Trophoblast cell (in vitro differentiated cells and primary cell): ENCODE data around the gene EEF1A2.

Source experiments
- DNase-seq, 2 donors: peaks; one replicate each; pipeline ENCODE4 v3.0.0-alpha.2; 2016
- H2AFZ ChIP-seq: 2 replicates; pipeline ENCODE4 v1.6.1; 2013; ENCODE audit warnings: low read length, moderate library complexity, mild to moderate bottlenecking; ENCODE audit not compliant: insufficient read depth, poor library complexity
- H2AK5ac ChIP-seq: 2 replicates; pipeline ENCODE4 v1.6.1; 2013; ENCODE audit warnings: mild to moderate bottlenecking, low read length
- H2BK120ac ChIP-seq: 2 replicates; pipeline ENCODE4 v1.6.1; 2013; ENCODE audit warnings: low read length, mild to moderate bottlenecking, moderate library complexity; ENCODE audit not compliant: insufficient read depth, poor library complexity
- H2BK12ac ChIP-seq: 2 replicates; pipeline ENCODE4 v1.6.1; 2013; ENCODE audit warnings: mild to moderate bottlenecking, low read length, moderate library complexity
- H2BK5ac ChIP-seq: 2 replicates; pipeline ENCODE4 v1.6.1; 2013; ENCODE audit warnings: low read length, low read depth, moderate library complexity, mild to moderate bottlenecking; ENCODE audit not compliant: poor library complexity
- H3K14ac ChIP-seq: 2 replicates; pipeline ENCODE4 v1.6.1; 2013; ENCODE audit warnings: mild to moderate bottlenecking, low read length
- H3K18ac ChIP-seq: 2 replicates; pipeline ENCODE4 v1.6.1; 2013; ENCODE audit warnings: mild to moderate bottlenecking, low read length
- H3K23ac ChIP-seq: 2 replicates; pipeline ENCODE4 v1.6.1; 2013; ENCODE audit warnings: low read length
- H3K27ac ChIP-seq: 2 replicates; pipeline ENCODE4 v1.5.1; 2013; ENCODE audit warnings: low read depth, mild to moderate bottlenecking, inconsistent platforms, low read length, moderate library complexity
- H3K27me3 ChIP-seq: 2 replicates; pipeline ENCODE4 v1.6.1; 2013; ENCODE audit warnings: inconsistent platforms, mild to moderate bottlenecking, low read length, moderate library complexity; ENCODE audit not compliant: insufficient read depth
- H3K36me3 ChIP-seq, 2 experiments: 1 replicate in 1 of 2; 2 replicates in 1 of 2; pipeline ENCODE4 v1.6.1; 2013; ENCODE audit warnings: low read length in 2 of 2, mild to moderate bottlenecking in 2 of 2, moderate library complexity in 1 of 2; ENCODE audit not compliant: insufficient read depth in 2 of 2, control insufficient read depth in 1 of 2
- H3K4ac ChIP-seq: 2 replicates; pipeline ENCODE4 v1.6.1; 2013; ENCODE audit warnings: low read depth, mild to moderate bottlenecking, low read length, moderate library complexity
- H3K4me1 ChIP-seq, 2 experiments: 1 replicate in 1 of 2; 2 replicates in 1 of 2; pipeline ENCODE4 v1.6.1; 2013; ENCODE audit warnings: low read length in 2 of 2, mild to moderate bottlenecking in 2 of 2, moderate library complexity in 1 of 2; ENCODE audit not compliant: insufficient read depth in 2 of 2, control insufficient read depth in 1 of 2
- H3K4me2 ChIP-seq: 2 replicates; pipeline ENCODE4 v1.6.1; 2013; ENCODE audit warnings: inconsistent platforms, mild to moderate bottlenecking, low read length, moderate library complexity
- H3K4me3 ChIP-seq: 2 replicates; pipeline ENCODE4 v1.5.1; 2013; ENCODE audit warnings: mild to moderate bottlenecking, low read depth, low read length, inconsistent platforms
- H3K79me1 ChIP-seq: one replicate; pipeline ENCODE4 v1.6.1; 2013; ENCODE audit warnings: low read length
- H3K79me2 ChIP-seq: 2 replicates; pipeline ENCODE4 v1.6.1; 2013; ENCODE audit warnings: low read length, mild to moderate bottlenecking; ENCODE audit not compliant: control insufficient read depth, insufficient read depth, poor library complexity
- H3K9ac ChIP-seq: 2 replicates; pipeline ENCODE4 v1.6.1; 2013; ENCODE audit warnings: mild to moderate bottlenecking, low read length
- H3K9me3 ChIP-seq: 2 replicates; pipeline ENCODE4 v1.6.1; 2013; ENCODE audit warnings: low read depth, mild to moderate bottlenecking, control low read depth, inconsistent platforms, low read length; ENCODE audit not compliant: insufficient read depth
- H4K12ac ChIP-seq: 2 replicates; pipeline ENCODE4 v1.6.1; 2013; ENCODE audit warnings: low read depth, mild to moderate bottlenecking, low read length, moderate library complexity
- H4K8ac ChIP-seq: 2 replicates; pipeline ENCODE4 v1.6.1; 2013; ENCODE audit warnings: low read depth, mild to moderate bottlenecking, low read length, moderate library complexity
- H4K91ac ChIP-seq: one replicate; pipeline ENCODE4 v1.6.1; 2013; ENCODE audit warnings: low read depth, mild to moderate bottlenecking, low read length, moderate library complexity
- WGBS: extraction: QIAGEN DNeasy Blood & Tissue Kit; methylation state at CpG from one replicate; pipeline ENCODE4 v1.1.7; 2013; ENCODE audit warnings: missing lambda C conversion rate; ENCODE audit not compliant: insufficient read length, insufficient coverage; ENCODE audit errors: extremely low coverage; 5-methylcytosine and 5-hydroxymethylcytosine counted together

The EEF1A2 gene

GRCh38 chr20:63465380-63466249 lies 33.3 kb downstream of the EEF1A2 start:
- no peak overlapping the region for H3K14ac ChIP-seq
- H3K4me3 ChIP-seq = no peak overlapping the region
- H3K4ac ChIP-seq = no peak overlapping the region

GRCh38 chr20:63464289-63464635 lies 34.6 kb downstream of the EEF1A2 start:
- no peak overlapping the region for H3K18ac ChIP-seq
- no peaks in the 10 kb centered on the region for H3K27me3 ChIP-seq
- no peak overlapping the region for H4K12ac ChIP-seq
- no peak overlapping the region for H3K27ac ChIP-seq
- H2BK5ac ChIP-seq = no peak overlapping the region
- no peak overlapping the region for H3K4me3 ChIP-seq
- no peaks in the 10 kb centered on the region for H3K79me2 ChIP-seq
- H3K4me2 ChIP-seq = no peak overlapping the region
- H4K8ac ChIP-seq = no peak overlapping the region
- no peak overlapping the region for H3K23ac ChIP-seq
- no peak overlapping the region for H3K9ac ChIP-seq
- no peaks in the 10 kb centered on the region for H3K4me1 ChIP-seq
- H3K4ac ChIP-seq = no peak overlapping the region
- H3K9me3 ChIP-seq = peaks cover 1% of the 10 kb centered on the region
- H2AK5ac ChIP-seq = no peak overlapping the region
- no peak overlapping the region for H4K91ac ChIP-seq
- no peaks in the 10 kb centered on the region for H3K36me3 ChIP-seq
- no peak for DNase-seq
- no peak overlapping the region for H2BK12ac ChIP-seq
- H3K14ac ChIP-seq = no peak overlapping the region
- WGBS = no CpG with 5 or more reads among the region's 12 CpGs
- H2BK120ac ChIP-seq = no peak overlapping the region
- no peaks in the 10 kb centered on the region for H3K79me1 ChIP-seq
- no peak overlapping the region for H2AFZ ChIP-seq

More at GRCh38 chr20:63465380-63466249, 33.3 kb downstream of the EEF1A2 start:
- Histone ChIP-seq H3K9ac (no peak overlapping the region), H3K23ac (no peak overlapping the region), H2BK120ac (no peak overlapping the region), H2AK5ac (no peak overlapping the region), H3K9me3 (peaks cover 1% of the 10 kb centered on the region), H2BK12ac (no peak overlapping the region), H4K8ac (no peak overlapping the region), H4K91ac (no peak overlapping the region), H3K4me2 (no peak overlapping the region), H3K79me2 (no peaks in the 10 kb centered on the region), H3K18ac (no peak overlapping the region), H2BK5ac (no peak overlapping the region), H3K4me1 (no peaks in the 10 kb centered on the region), H3K79me1 (no peaks in the 10 kb centered on the region), H3K27ac (no peak overlapping the region), H4K12ac (no peak overlapping the region), H2AFZ (no peak overlapping the region), H3K36me3 (no peaks in the 10 kb centered on the region), H3K27me3 (peaks cover 5% of the 10 kb centered on the region)
- no peak for DNase-seq
- no CpG with 5 or more reads among the region's 56 CpGs for WGBS

DNA sequence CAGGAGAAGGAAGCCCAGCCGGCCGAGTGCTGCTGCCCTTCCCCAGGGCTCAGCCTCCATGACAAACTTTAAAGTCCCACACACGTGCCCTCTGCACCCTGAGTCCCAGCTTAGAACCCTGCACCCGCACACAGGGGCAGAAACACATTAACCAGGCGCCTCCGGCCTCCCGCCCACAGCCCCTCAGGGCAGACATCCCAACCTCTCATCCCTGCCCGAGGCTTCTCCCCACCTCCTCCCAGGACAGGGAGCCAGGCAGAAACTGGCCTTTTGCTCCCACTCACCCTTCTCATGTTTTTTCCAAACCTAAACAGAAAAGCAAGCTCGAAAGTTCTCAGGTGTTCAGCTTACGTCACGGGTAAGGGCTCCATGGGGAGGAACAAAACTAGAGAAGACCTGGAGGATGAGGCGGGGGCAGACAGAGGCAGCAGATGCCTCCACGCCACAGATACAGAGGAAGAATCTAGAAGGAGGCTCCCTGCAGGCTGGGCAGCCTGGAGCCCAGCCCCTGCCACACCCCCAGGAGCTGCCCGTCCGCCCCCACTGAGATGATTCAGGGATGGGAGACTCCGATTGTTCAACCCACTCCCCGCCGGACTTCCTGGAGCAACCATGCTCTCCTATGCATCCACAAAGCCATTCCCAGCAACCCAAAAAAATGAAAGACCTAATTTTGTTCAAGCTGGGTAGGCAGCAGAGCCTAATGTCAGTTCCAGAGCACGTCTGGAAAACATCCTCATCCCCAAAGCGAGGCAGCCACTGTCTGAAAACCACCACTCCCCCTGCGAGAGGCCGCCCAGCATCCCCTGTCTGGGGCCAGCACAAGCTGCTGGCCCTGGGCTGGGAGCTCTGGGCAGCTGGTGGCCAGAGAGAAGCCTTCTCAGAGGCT lies 35.2 kb downstream of the EEF1A2 start:
- H3K4me1 ChIP-seq = no peaks in the 10 kb centered on the region

GRCh38 chr20:63462244-63462643 lies 36.6 kb downstream of the EEF1A2 start:
- no peak overlapping the region for H3K27ac ChIP-seq
- peaks cover 1% of the 10 kb centered on the region for H3K9me3 ChIP-seq
- no peak overlapping the region for H3K14ac ChIP-seq
- no peak overlapping the region for H3K9ac ChIP-seq
- H4K91ac ChIP-seq = no peak overlapping the region
- no peak overlapping the region for H4K12ac ChIP-seq
- H3K27me3 ChIP-seq = no peaks in the 10 kb centered on the region
- no peak overlapping the region for H2AFZ ChIP-seq
- no peak overlapping the region for H2BK5ac ChIP-seq
- H3K79me1 ChIP-seq = no peaks in the 10 kb centered on the region
- no peak overlapping the region for H3K4me2 ChIP-seq
- H2AK5ac ChIP-seq = no peak overlapping the region
- no peaks in the 10 kb centered on the region for H3K36me3 ChIP-seq
- no peak overlapping the region for H4K8ac ChIP-seq
- no peaks in the 10 kb centered on the region for H3K79me2 ChIP-seq
- DNase-seq = no peak
- no peak overlapping the region for H3K4me3 ChIP-seq
- no peak overlapping the region for H3K18ac ChIP-seq
- no peak overlapping the region for H2BK12ac ChIP-seq
- H3K23ac ChIP-seq = no peak overlapping the region
- no peaks in the 10 kb centered on the region for H3K4me1 ChIP-seq
- no peak overlapping the region for H3K4ac ChIP-seq
- no CpG with 5 or more reads among the region's 2 CpGs for WGBS
- H2BK120ac ChIP-seq = no peak overlapping the region

More for the DNA sequence above, 35.2 kb downstream of the EEF1A2 start:
- H2AFZ ChIP-seq = no peak overlapping the region
- WGBS = no CpG with 5 or more reads among the region's 22 CpGs
- no peak overlapping the region for H3K9ac ChIP-seq
- no peaks in the 10 kb centered on the region for H3K27me3 ChIP-seq
- no peak overlapping the region for H2BK5ac ChIP-seq
- H3K79me1 ChIP-seq = no peaks in the 10 kb centered on the region
- no peak overlapping the region for H2BK12ac ChIP-seq
- no peak overlapping the region for H3K4me3 ChIP-seq
- no peaks in the 10 kb centered on the region for H3K36me3 ChIP-seq
- no peak overlapping the region for H3K4me2 ChIP-seq
- no peak overlapping the region for H3K23ac ChIP-seq
- DNase-seq = no peak
- H2AK5ac ChIP-seq = no peak overlapping the region
- no peak overlapping the region for H4K12ac ChIP-seq
- no peak overlapping the region for H3K4ac ChIP-seq
- no peak overlapping the region for H2BK120ac ChIP-seq
- H3K27ac ChIP-seq = no peak overlapping the region
- H3K79me2 ChIP-seq = no peaks in the 10 kb centered on the region
- H4K91ac ChIP-seq = no peak overlapping the region
- H3K18ac ChIP-seq = no peak overlapping the region
- H3K9me3 ChIP-seq = peaks cover 1% of the 10 kb centered on the region
- no peak overlapping the region for H3K14ac ChIP-seq
- H4K8ac ChIP-seq = no peak overlapping the region
